Midbrain (tissue), 1 donor: Measurements from ENCODE around the gene TICAM2.
"Not testable (repeated sequence)": the region's sequence is repeated elsewhere in the genome, so short reads cannot be mapped to it uniquely, and the experiment has no call there.

Experiments used
- DNase-seq: peaks from one replicate; lab custom pipeline; 2025; lab: John Stamatoyannopoulos, UW

TICAM2 gene, protein sequence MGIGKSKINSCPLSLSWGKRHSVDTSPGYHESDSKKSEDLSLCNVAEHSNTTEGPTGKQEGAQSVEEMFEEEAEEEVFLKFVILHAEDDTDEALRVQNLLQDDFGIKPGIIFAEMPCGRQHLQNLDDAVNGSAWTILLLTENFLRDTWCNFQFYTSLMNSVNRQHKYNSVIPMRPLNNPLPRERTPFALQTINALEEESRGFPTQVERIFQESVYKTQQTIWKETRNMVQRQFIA

DNA sequence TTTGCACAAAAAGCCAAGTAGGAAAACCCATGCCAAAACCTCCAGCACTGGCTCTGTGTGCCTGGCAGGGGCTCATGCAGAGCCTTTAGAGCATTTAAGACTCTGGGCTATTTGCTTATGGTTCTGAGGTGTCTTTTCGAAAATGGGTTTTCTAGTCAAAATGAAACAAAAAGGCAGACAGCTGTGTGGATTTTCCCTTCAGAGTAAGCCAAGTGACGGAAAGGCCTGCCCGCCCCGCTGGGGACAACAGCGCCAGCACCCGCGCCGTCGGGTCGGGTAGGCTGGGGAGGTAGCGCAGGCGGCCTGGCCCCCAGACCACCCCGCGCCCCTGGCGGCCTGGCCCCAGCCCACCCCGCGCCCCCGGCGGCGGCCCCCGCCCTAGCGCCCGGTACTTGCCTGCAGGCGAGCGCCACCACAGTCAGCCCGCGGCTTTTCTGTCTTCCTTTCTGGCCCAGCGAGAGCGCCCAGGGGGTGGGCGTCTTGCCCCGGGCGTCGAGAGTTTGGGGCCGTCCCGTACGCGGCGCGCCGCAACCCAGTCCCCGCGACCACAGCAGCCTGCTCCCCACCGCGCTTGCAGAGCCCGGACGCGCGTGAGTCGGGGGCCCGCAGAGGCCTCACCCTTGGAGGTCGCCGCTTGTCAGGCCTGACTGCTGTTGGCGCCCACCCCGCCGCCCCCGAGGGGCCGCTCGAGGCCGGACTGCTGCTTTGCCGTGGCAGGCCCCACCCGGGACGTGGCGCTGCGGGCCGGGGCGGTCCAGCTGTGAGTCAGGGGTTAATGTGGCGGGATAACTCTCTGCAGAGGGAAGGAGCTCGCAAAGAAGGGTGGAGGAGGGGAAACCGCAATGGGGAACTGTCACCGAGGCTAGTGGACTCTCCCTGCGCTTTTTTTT lies at the start of gene TICAM2:
TSS of gene TICAM2 (minus strand) at position 779 of the 890 bp plus-strand sequence. CDS start 21,223 bp downstream, outside the sequence.
- DNase-seq, result peak; percentile 70

DNA sequence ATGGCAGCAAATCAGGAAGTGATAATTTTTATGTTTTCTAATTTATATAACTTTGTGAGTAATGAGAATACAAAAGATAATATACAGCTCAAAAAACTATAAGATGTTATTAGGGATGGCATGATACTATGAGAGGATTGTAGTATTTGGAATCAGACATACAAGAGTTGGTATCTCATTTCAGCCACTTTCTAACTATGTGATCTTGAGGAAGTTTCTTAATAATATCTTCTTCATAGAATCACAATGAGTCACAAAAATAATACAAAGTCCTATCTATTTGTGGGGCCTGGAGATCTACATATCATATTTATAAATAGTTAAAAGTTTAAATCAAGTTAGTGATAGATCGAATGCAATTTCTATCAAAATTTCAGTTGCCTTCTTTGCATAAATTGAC lies 47.3 kb upstream of the TICAM2 start:
- DNase-seq, result no peak

DNA sequence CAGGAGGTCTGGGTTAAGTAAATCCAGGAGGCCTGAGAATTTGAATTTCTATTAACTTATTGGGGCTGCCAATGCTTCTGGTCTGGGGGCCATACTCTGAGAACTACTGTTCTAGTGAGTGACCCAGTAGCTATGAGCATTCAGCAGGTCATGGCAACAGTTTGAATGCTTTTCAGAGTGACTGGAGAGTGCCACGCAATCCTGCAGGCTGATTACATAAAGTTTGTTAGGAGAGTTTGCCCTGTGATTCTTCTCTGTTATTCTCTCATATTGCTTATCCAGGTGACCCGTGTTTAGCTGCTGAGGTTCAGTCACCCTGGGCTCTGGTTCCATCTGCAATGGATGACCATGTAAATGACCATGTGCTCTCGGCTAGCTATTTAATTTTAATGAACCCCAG lies 45.8 kb upstream of the TICAM2 start:
- DNase-seq, result no peak

DNA sequence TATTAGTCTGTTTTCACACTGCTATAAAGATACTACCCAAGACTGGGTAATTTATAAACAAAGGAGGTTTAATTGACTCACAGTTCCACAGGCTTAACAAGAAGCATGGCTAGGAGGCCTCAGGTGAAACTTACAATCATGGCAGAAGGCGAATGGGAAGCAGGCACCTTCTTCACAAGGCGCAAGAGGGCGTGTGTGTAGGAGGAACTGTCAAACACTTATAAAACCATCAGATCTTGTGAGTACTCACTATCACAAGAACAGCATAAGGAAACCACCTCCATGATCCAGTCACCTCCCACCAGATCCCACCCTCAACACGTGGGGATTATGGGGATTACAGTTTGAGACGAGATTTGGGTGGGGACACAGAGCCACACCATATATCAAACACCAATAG lies 43.1 kb upstream of the TICAM2 start:
- not testable (repeated sequence) for DNase-seq

DNA sequence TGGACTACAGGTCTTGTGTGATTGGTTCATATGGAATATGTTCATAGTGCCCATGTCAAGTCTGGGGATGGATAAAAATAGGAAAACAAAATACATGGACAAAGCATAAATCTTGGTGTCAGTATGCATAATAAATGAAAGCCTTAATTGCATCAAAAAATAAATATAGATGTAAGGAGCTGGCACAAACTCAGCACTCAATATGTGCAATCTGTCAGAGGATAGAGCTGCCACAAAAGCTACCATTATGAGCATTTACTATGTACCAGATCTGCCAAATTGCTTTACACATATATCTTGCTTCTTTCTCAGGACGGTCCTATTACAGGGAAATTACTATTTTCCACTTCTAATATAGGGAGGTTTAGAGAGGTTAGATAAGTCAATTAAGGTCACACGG lies 41.8 kb upstream of the TICAM2 start:
- DNase-seq, result no peak

DNA sequence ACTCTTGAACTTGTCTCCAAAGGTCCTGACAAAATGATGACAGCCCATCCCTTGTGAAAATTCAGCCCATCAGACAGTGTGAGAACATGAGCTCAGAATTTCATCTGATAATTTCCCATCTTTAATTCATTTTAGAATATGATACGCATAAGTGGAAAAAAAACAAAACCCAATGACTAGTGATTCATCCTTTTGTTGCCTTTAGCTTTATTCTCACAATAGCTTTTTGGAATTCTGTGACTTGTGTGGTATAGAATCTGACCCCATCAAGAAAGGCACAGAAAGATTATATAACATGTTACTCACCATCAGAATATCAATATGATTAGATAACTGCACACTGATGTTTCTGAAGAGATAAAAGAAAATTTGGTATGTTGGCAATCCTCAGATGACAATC lies 39.7 kb upstream of the TICAM2 start:
- DNase-seq, result no peak

DNA sequence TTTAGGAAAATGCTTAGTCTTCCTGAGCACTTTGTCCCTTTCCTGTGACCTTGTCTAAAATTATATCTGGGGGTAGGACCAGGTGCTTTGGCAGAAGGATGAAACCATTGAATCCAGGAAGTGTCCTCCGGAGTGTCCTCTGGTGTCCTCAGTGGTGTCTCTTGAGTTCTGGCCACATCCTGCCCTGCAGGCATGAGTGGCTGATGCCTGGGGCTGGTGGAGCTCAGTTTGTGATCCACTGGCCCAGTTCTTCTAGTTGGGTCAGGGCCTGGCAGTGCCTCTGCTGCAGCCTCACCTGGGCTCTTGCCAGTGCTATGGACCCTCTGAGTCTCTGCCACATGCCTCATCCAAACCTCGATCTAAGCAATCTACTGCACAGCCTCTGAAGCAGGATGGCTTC lies 38.0 kb upstream of the TICAM2 start:
- no peak for DNase-seq

DNA sequence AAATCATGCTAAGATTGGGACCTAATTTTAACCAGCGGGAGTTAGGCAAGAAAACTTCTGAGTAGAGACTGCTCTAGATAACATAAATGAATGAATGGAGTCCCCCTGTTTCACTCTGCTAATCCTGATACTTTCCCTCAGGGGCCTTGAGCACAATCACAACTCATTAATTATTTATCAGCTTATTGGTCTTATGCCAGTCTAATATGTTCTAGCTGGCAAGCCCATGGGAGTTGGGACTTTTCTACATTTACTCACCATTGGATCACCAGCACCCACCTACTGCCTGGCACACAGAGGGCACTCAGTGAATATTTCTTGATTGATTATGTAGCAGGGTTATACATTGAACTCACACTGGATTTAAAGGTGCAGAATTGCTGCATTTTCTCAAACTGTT lies 37.1 kb upstream of the TICAM2 start:
- DNase-seq, result no peak

DNA sequence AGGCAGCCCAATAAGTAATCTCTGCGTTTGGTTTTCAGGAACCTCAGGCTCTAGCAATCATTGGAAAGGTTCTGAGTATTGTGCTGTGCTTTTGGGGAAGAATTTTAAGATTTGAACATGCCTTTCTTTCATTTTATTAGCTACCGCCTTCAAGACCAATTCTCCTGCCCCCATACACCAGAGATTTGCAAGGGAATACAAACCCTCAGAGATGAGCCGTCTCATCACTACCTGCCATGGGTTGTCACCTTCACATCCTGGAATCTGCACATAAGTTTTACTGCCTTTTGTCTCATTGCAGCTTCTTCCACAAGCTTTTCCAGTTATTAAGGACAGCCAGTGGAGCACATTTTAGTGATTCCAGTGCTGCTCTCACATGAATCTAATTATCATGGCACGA lies 35.2 kb upstream of the TICAM2 start:
- DNase-seq, result no peak

DNA sequence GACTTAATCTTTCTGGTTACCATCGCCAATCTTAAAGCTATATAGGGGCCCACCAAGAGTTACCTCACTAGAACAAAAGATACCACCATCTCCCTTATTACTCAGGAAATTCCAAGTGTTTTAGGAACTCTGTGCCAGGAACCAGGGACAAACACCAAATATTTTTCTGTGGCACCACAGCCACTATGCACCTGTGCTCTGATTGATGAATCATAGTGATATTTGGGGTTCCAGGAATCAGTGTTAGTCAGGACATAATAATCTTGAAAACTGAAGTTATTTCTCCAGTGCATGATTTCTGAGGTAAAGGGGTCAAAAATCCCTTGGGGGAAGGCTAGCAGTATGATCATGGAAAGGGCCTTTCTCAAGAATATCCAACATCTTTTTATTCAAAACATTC lies 33.7 kb upstream of the TICAM2 start:
- DNase-seq, result no peak

DNA sequence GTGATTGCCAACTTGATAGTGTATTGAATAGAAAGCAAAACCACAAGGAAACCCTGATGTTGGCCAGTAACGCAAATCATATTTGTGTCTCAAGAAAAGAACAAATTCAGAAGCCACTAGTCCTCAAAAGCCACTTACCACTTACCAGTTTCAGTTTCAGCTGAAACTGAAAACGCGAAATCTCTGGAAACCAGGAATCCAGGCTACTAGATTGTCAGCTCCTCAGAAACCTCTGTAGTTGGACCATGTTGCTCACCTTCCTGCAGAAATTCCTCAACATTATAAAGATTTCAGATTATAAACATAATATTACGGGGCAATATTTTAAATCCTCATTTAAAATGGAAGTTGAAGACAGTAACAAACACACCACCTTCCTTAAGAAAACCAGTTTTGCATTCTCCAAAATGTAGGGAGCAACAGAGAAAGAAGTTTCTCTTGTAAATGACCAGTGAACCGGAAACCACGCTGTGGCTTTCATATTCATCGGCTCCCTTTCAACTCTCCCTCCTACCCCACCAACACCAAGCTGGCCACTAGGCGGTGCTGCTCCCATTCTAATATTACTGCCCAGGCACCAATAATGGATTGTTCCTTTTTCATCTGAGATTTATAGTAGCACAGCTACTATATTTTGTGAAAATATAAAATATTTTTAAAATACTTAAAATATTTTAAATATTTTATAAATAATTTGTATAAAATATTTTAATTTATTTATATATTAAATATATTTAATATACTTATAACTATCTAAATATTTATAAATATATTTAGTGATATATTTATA lies 32.3 kb upstream of the TICAM2 start:
- peak; percentile 88 for DNase-seq

DNA sequence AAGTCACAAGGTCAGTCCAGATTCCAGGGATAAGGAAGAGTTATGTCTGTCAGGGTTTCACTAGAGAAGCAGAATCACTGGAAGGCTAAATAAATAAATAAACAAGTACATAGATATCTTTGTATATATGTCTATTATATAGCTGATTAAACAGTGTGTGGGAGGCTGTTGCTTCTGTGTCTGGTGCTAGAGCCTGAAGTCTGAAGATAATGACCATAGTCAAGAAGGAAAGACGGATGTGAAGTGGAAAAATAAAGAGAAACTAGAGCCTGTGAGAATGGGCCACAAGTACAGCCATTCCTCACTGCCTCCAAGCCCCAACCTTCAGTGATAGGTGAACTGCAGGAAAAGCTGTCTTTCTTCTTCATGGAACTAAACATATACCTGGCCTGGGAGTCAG lies 27.6 kb upstream of the TICAM2 start:
- no peak for DNase-seq

DNA sequence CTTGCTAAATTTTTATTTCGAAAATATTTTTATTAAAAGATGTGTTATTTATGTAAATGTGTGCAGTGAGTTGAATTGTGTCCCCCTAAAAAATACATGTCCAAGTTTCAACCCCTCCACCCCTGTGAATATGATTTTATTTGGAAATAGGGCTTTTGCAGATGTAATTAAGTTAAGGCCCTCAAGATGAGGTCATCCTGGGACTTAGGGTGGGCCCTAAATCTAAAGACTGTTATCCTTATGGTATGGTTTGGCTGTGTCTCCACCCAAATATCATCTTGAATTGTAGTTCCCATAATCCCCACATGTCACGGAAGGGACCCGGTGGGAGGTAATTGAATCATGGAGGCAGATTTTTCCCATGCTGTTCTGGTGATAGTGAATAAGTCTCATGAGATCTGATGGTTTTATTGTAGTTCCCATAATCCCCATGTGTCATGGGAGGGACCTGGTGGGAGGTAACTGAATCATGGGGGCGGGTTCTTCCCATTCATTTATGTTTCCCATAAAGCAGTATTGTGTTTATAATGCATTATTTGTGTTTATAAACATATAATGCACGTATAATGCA lies 25.1 kb upstream of the TICAM2 start:
- no peak for DNase-seq

DNA sequence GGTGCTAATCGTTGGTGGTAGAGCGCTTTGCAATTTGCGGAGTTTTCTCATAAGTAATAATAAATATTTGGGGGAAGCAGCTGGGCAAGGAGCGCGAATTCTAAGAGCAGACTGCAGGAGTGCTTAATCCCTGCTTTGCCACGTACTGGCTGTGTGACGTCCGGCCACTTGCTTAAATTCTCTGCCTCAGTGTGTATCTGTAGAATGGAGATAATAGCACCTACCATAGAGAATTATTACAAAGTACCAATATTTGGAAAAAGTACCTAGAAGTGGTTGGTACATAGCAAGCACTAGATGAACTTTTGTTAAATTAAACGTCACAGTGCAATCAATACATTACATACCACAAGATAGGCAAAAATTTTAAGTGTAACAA lies 24.2 kb upstream of the TICAM2 start:
- peak; percentile 76 for DNase-seq

DNA sequence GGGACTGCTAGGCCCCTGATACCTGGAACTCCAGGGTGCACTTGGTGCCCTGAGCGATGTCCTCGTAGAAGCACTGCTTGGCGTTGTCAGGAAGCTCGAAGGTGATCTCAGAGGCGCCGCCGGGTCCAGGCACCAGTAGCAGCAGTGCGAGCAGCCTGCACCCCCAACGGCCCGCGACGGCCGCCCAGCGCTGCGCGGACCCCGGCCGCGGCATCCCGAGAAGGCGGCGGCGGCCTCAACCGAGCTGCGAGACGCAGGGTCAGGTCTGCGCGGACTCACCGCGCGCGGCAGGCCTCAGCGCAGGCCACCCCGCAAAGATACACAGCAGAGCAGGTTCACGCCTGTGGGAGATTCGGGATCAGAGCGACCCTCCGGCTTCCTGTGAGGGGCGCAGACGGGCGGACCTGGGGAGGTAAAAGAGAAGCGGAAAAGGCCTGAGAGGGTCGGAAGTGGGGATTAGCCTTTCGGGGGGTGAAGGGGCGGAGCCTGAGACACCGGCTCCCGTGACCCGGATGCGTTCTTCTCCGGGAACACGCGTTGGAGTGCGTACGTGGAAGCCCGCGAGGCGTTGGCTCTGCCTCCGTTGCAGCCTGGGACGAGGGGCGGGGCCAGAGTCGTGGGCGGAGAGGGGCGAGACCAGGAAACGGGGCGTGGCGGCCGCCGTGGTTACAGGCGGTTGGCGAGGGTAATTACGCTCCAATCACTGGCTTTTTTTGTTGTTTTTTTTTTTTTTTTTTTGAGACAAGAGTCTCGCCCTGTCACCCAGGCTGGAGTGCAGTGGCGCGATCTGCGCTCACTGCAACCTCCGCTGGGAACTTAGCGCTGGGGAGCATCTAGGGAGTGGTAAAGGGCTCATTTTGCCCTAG lies 23.5 kb upstream of the TICAM2 start, which contains the start of gene TMED7:
TSS of gene TMED7 (minus strand) at position 458 of the 866 bp plus-strand sequence. CDS start at position 214, 244 bp downstream.
- peak; percentile 98 for DNase-seq

DNA sequence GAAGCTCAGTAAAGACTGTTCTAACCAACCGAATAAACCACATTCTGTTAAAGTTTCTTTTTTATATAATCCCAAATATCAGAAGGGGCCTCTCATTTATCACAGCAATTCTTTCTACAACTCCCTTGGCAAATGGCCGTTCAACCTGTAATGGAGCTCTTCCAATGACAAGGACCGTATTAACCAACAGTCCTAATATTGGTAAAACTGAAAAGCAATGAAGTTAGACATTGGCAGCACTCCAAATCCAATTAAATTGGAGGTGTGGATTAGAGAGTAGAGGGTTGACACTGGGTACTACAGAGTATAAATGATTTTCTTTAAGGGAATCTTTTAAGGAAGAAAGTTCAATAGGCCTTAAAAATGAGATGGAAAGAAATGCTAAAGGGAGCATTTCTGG lies 22.7 kb upstream of the TICAM2 start:
- DNase-seq, result no peak

DNA sequence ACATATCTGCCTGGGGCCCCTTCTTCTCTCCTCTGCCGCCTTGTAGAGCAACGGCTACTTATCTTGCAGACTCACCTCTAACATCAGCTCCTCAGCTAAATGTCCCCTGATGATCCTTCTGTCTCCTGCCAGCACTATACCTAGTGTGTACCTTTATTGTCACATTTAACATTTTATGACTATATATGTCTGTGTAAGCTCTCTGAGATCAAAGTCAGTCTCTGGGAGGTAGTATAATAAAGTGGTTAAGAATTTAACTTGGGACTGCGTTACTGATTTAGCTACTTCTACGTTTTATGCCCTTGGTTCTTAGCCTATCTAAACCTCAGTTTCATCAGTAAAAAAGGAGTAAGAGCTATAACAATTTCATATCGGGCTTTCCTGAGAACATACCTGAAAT lies 21.4 kb upstream of the TICAM2 start:
- DNase-seq, result no peak

DNA sequence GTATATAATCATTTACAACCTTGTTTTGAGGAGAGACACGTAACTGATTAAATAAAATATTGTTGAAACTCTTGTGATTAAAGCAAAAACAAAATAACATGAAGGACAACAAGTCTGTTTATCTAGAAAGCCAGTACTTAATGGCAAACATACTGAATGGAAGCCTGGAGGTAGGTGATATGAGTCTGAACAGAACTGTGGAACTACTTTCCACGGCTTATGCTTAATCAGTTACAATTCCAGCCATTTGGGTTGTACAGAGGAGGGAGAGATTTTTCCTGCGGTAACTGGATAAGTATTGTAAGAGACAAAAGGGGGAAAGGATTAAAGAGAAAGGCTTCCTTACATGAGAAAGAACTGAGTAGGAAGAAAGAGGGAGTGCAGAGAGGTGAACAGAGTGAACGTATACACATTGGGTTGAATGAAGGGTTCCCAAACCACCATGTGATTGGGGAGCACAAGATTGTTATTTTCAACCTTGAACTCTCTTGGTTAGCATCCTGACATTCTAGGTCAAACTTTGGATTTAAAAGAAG lies 19.2 kb upstream of the TICAM2 start:
- DNase-seq, result no peak

DNA sequence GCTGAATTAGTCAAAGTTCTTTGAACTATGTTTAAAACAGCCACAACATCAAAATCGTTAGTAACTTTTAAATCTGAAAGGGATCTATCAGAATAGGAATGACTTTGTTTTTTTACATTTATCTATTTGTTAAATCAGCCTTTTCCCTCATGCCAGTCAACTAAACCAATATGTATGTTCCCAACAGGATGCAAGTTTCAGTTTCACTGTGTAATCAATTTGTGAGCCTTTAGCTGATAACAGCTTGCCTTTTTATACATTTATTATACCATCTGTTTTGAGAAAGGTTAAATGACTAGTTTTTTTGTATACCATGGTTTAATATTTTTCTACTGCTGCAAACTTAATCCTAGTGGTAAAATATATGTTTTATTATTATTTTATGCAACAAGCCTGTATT lies 14.6 kb upstream of the TICAM2 start:
- DNase-seq, result no peak

DNA sequence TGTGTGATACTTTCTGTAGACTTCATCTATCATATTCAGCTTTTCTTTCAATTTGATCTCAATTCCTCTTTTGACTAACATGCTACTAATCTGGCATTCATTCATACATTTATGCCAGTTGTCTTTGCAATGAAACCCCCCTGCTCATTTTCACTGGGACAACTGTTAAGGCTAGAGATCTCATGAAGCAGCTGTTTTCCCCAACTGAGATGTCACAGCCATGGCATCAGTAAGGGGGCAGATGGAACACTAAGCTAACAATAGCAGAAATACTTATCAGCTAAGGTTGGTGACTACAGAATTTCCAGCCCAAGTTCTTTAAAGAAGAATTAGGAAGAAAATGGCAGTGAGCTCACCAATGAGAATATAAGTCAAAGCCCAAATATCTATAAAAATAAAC lies 14.2 kb upstream of the TICAM2 start:
- no peak for DNase-seq

DNA sequence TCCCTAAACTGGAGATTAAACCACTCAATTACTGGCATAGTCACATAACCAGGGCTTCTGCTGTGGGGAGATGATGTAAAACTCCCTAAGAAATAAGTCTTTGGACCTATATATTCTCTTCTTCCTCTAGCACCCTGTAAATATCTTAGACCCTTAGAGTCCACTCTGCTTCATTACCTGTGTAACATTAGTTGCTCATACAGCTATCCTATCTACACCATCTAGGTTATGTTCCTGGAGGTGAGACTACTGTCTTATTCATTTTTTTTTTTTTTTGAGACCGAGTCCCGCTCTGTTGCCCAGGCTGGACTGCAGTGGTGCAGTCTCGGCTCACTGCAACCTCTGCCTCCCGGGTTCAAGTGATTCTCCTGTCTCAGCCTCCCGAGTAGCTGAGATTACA lies 9.6 kb upstream of the TICAM2 start:
- no peak for DNase-seq
